ENCODE results near the gene GMPR.

- no peak for TF ChIP-seq CTCF (optimal IDR thresholded peaks at IDR 0.05 in 1 of 3, IDR thresholded peaks at IDR 0.05 in 1 of 3, conservative IDR thresholded peaks at IDR 0.05 in 1 of 3; ENCODE audit: extremely low read depth in 1 of 3, insufficient read depth in 2 of 3, low read length in 3 of 3)
- no peak for TF ChIP-seq EZH2 (IDR thresholded peaks at IDR 0.05; ENCODE audit: low read length)
Observed at GRCh38 chr6:16217156-16217721, 21.1 kb upstream of the GMPR start.

All from keratinocyte (primary cell).